Mucosa of descending colon (tissue), 3 donors: ENCODE measurements around the gene CUEDC2. TPM values are rescaled to one million over a fixed set of nuclear protein-coding genes. Genes with fewer than 3 reads are reported as not detected.

Source experiments
- ATAC-seq: fragments of 200-7000 bp; cut with Tn5 transposase; one replicate; pipeline ENCODE4 v1.9.1; 2020; ENCODE audit warnings: mild to moderate bottlenecking, moderate library complexity
- DNase-seq, 3 donors: peaks; one replicate each; pipeline ENCODE4 v3.0.0-alpha.2; 2020
- H3K36me3 ChIP-seq: fragments of 200-600 bp; one replicate; pipeline ENCODE4 v1.8.0; 2021; ENCODE audit warnings: low read depth, mild to moderate bottlenecking
- H3K4me1 ChIP-seq: fragments of 200-600 bp; one replicate; pipeline ENCODE4 v1.8.0; 2021; ENCODE audit warnings: low read depth, mild to moderate bottlenecking
- H3K4me3 ChIP-seq: fragments of 200-600 bp; one replicate; pipeline ENCODE4 v1.8.0; 2021; ENCODE audit warnings: mild to moderate bottlenecking
- H3K9me3 ChIP-seq: fragments of 200-600 bp; one replicate; pipeline ENCODE4 v1.8.0; 2021; ENCODE audit warnings: mild to moderate bottlenecking
- CTCF ChIP-seq: fragments of 200-600 bp; IDR thresholded peaks from one replicate; pipeline ENCODE4 v1.8.0; 2022; ENCODE audit warnings: antibody characterized with exemption, mild to moderate bottlenecking
- intact Hi-C, 2 donors: fragments of 100-400 bp; cut with DNase I in 1 of 2; cut with micrococcal nuclease in 1 of 2; formaldehyde crosslinking; loops; one replicate each; pipeline versions ENCODE4 v1.11.0 to v1.11.1; 2022; cut with DNase I, micrococcal nuclease
- total RNA-seq, 3 donors: library from RNA; stranded (reverse); fragmentation: NEBNext Ultra II Directional in 2 of 3; extraction: Animal tissue kit (Norgen Biotek cat#: 25700) in 2 of 3; gene quantifications; one replicate each; pipeline versions ENCODE4 v1.2.1 to v1.2.4, GENCODE V29; 2021 to 2023
- donor health status: DM: no; HTN: no; CAD: no; lungs with moderate emphysema.
- donor health status: DM: no; HTN: no; CAD: no.
- donor health status: DM: no; HTN: yes; CAD: no.

CUEDC2 gene
- total RNA-seq, 3 donors from 2014 or later: 26.6 to 51.9 (median 29.2) TPM

GRCh38 chr10:102409604-102410428, 22.6 kb downstream of the CUEDC2 start:
- intact Hi-C loops: no loop called here
- ATAC-seq (no peak), DNase-seq (peak in 1 of 3 donors; percentile 43)
- H3K9me3 ChIP-seq: no peaks in the 10 kb centered on the region
- H3K36me3 ChIP-seq: no peaks in the 10 kb centered on the region
- H3K4me1 ChIP-seq: peaks cover 8% of the 10 kb centered on the region
- TF ChIP-seq CTCF: no peak
- no peak overlapping the region for H3K4me3 ChIP-seq

GRCh38 chr10:102408728-102409603, 23.4 kb downstream of the CUEDC2 start:
- TF ChIP-seq CTCF: no peak
- H3K9me3 ChIP-seq: no peaks in the 10 kb centered on the region
- intact Hi-C loops: no loop called here
- DNase-seq (peak in 2 of 3 donors; percentile 59 to 61), ATAC-seq (peak; percentile 49)
- H3K4me1 ChIP-seq: peaks cover 8% of the 10 kb centered on the region
- no peak overlapping the region for H3K4me3 ChIP-seq
- no peaks in the 10 kb centered on the region for H3K36me3 ChIP-seq

- H3K4me1 ChIP-seq: peaks cover 8% of the 10 kb centered on the region
- no peak overlapping the region for H3K4me3 ChIP-seq
- ATAC-seq: no peak
- intact Hi-C loops: no loop called here
- DNase-seq: no peak
- no peak for TF ChIP-seq CTCF
- H3K36me3 ChIP-seq: no peaks in the 10 kb centered on the region
- no peaks in the 10 kb centered on the region for H3K9me3 ChIP-seq
Measured at GRCh38 chr10:102408131-102408727, 24.1 kb downstream of the CUEDC2 start.

GRCh38 chr10:102407425-102408130, 24.8 kb downstream of the CUEDC2 start:
- Histone ChIP-seq H3K9me3 (no peaks in the 10 kb centered on the region), H3K4me1 (peaks cover 8% of the 10 kb centered on the region), H3K4me3 (no peak overlapping the region)

More at GRCh38 chr10:102407425-102408130, 24.8 kb downstream of the CUEDC2 start:
- no peak for TF ChIP-seq CTCF
- ATAC-seq (no peak), DNase-seq (no peak)
- no peaks in the 10 kb centered on the region for H3K36me3 ChIP-seq
- intact Hi-C loops: no loop called here
